ENCODE results near the gene IRAK4.

Gene IRAK4

GRCh38 chr12:43776498-43776897, 17.7 kb downstream of the IRAK4 start:
- peak; percentile 29 for DNase-seq

GRCh38 chr12:43786899-43787693, 28.3 kb downstream of the IRAK4 start:
- no peak for DNase-seq

GRCh38 chr12:43789941-43790340, 31.2 kb downstream of the IRAK4 start:
- no peak for DNase-seq

GRCh38 chr12:43795716-43796280, 37.0 kb downstream of the IRAK4 start:
- no peak for DNase-seq

- no peak for DNase-seq
Observed at GRCh38 chr12:43797561-43798217, 38.9 kb downstream of the IRAK4 start.

GRCh38 chr12:43805149-43805859, 46.6 kb downstream of the IRAK4 start:
- peak; percentile 67 for DNase-seq

GRCh38 chr12:43805860-43806736, 47.3 kb downstream of the IRAK4 start, which contains the start of gene TWF1:
TWF1 (minus strand) TSS chr12:43806317; CDS start chr12:43806245, 72 bp downstream.
- peak; percentile 90 for DNase-seq

- no peak for DNase-seq
Observed at GRCh38 chr12:43806737-43807072, 48.0 kb downstream of the IRAK4 start.

GRCh38 chr12:43807386-43807785, 48.6 kb downstream of the IRAK4 start:
- DNase-seq, result no peak

GRCh38 chr12:43812057-43812456, 53.3 kb downstream of the IRAK4 start:
- DNase-seq, result no peak

- DNase-seq, result no peak
Observed at GRCh38 chr12:43812926-43813325, 54.2 kb downstream of the IRAK4 start.

GRCh38 chr12:43815416-43815815, 56.7 kb downstream of the IRAK4 start:
- DNase-seq, result no peak

GRCh38 chr12:43816168-43816567, 57.4 kb downstream of the IRAK4 start:
- no peak for DNase-seq

- no peak for DNase-seq
Observed at GRCh38 chr12:43824207-43824775, 65.5 kb downstream of the IRAK4 start.

GRCh38 chr12:43826681-43827080, 67.9 kb downstream of the IRAK4 start:
- DNase-seq, result no peak

GRCh38 chr12:43827093-43827492, 68.3 kb downstream of the IRAK4 start:
- no peak for DNase-seq

- no peak for DNase-seq
Observed at GRCh38 chr12:43832463-43833168, 73.9 kb downstream of the IRAK4 start.

- DNase-seq, result no peak
Observed at GRCh38 chr12:43835264-43835655, 76.5 kb downstream of the IRAK4 start.

GRCh38 chr12:43835656-43836474, 77.1 kb downstream of the IRAK4 start, which contains the start of gene TMEM117:
TMEM117 (plus strand) TSS chr12:43836081.
- DNase-seq, result peak; percentile 22

GRCh38 chr12:43836475-43836989, 77.8 kb downstream of the IRAK4 start:
- peak; percentile 44 for DNase-seq
